T-helper 2 cell treated with Interferon-gamma antibody and Interleukin-4, amounts not matched to agents 5 μg/mL and 100 μg/mL, for 36 hours (primary cell): ENCODE data around the gene ZDHHC22.

Source experiments
- DNase-seq: peaks from one replicate; pipeline ENCODE4 v3.0.0; 2021; ENCODE audit warnings: low spot score
- H3K27ac Mint-ChIP-seq: one replicate; pipeline ENCODE4 v1.8.0; 2021; ENCODE audit warnings: mild to moderate bottlenecking, mixed read lengths
- H3K27me3 Mint-ChIP-seq: one replicate; pipeline ENCODE4 v1.8.0; 2021; ENCODE audit warnings: low read depth, mixed read lengths
- H3K36me3 Mint-ChIP-seq: one replicate; pipeline ENCODE4 v1.8.0; 2021; ENCODE audit warnings: low read depth, mixed read lengths
- H3K4me1 Mint-ChIP-seq: one replicate; pipeline ENCODE4 v1.8.0; 2021; ENCODE audit warnings: low read depth, mixed read lengths
- H3K4me3 Mint-ChIP-seq: one replicate; pipeline ENCODE4 v1.8.0; 2022; ENCODE audit warnings: mild to moderate bottlenecking, moderate library complexity, mixed read lengths
- H3K9me3 Mint-ChIP-seq: one replicate; pipeline ENCODE4 v1.8.0; 2021; ENCODE audit warnings: mixed read lengths

ZDHHC22 gene

GRCh38 chr14:77141214-77142004 is at the start of gene ZDHHC22:
Gene ZDHHC22, minus strand, starts transcription at chr14:77141791. Its CDS starts 2,053 bp downstream, at chr14:77139738.
- Mint-ChIP-seq H3K27ac (no peak within 1 kb of the TSS), H3K4me3 (no peak within 1 kb of the TSS), H3K36me3 (no peaks in the 10 kb centered on the region), H3K4me1 (peaks cover 7% of the 10 kb centered on the region), H3K27me3 (peaks cover 74% of the 10 kb centered on the region), H3K9me3 (no peaks in the 10 kb centered on the region)
- DNase-seq, result no peak

GRCh38 chr14:77190977-77191376 is 49.4 kb upstream of the ZDHHC22 start:
- no peaks in the 10 kb centered on the region for H3K9me3 Mint-ChIP-seq
- H3K4me1 Mint-ChIP-seq, result no peaks in the 10 kb centered on the region
- H3K27ac Mint-ChIP-seq, result no peak overlapping the region

GRCh38 chr14:77189479-77189878 is 47.9 kb upstream of the ZDHHC22 start:
- no peaks in the 10 kb centered on the region for H3K4me1 Mint-ChIP-seq
- no peaks in the 10 kb centered on the region for H3K36me3 Mint-ChIP-seq
- H3K27me3 Mint-ChIP-seq, result peaks cover 11% of the 10 kb centered on the region
- no peaks in the 10 kb centered on the region for H3K9me3 Mint-ChIP-seq
- no peak overlapping the region for H3K4me3 Mint-ChIP-seq
- no peak overlapping the region for H3K27ac Mint-ChIP-seq
- no peak for DNase-seq

More at GRCh38 chr14:77190977-77191376, 49.4 kb upstream of the ZDHHC22 start:
- Mint-ChIP-seq H3K27me3 (peaks cover 11% of the 10 kb centered on the region), H3K36me3 (no peaks in the 10 kb centered on the region), H3K4me3 (no peak overlapping the region)
- DNase-seq, result no peak

GRCh38 chr14:77187649-77188012 is 46.0 kb upstream of the ZDHHC22 start:
- Mint-ChIP-seq H3K27me3 (peaks cover 15% of the 10 kb centered on the region), H3K36me3 (no peaks in the 10 kb centered on the region), H3K4me1 (no peaks in the 10 kb centered on the region), H3K27ac (no peak overlapping the region), H3K9me3 (no peaks in the 10 kb centered on the region), H3K4me3 (no peak overlapping the region)
- DNase-seq, result no peak

- Mint-ChIP-seq H3K36me3 (no peaks in the 10 kb centered on the region), H3K27ac (no peak overlapping the region), H3K27me3 (peaks cover 15% of the 10 kb centered on the region), H3K9me3 (no peaks in the 10 kb centered on the region), H3K4me1 (no peaks in the 10 kb centered on the region), H3K4me3 (no peak overlapping the region)
- DNase-seq, result no peak
Observed at GRCh38 chr14:77186911-77187648, 45.5 kb upstream of the ZDHHC22 start.

GRCh38 chr14:77185093-77185465 is 43.5 kb upstream of the ZDHHC22 start:
- no peak overlapping the region for H3K4me3 Mint-ChIP-seq
- peaks cover 22% of the 10 kb centered on the region for H3K27me3 Mint-ChIP-seq
- H3K36me3 Mint-ChIP-seq, result no peaks in the 10 kb centered on the region
- H3K27ac Mint-ChIP-seq, result no peak overlapping the region
- H3K9me3 Mint-ChIP-seq, result no peaks in the 10 kb centered on the region
- H3K4me1 Mint-ChIP-seq, result peaks cover 4% of the 10 kb centered on the region
- no peak for DNase-seq

GRCh38 chr14:77184396-77185092 is 43.0 kb upstream of the ZDHHC22 start:
- H3K27ac Mint-ChIP-seq, result no peak overlapping the region
- no peak for DNase-seq
- H3K4me1 Mint-ChIP-seq, result peaks cover 4% of the 10 kb centered on the region
- H3K27me3 Mint-ChIP-seq, result peaks cover 22% of the 10 kb centered on the region
- no peaks in the 10 kb centered on the region for H3K36me3 Mint-ChIP-seq
- peak overlapping the region; percentile 29 for H3K4me3 Mint-ChIP-seq
- H3K9me3 Mint-ChIP-seq, result no peaks in the 10 kb centered on the region

GRCh38 chr14:77183896-77184295 is 42.3 kb upstream of the ZDHHC22 start:
- Mint-ChIP-seq H3K36me3 (no peaks in the 10 kb centered on the region), H3K27me3 (peaks cover 18% of the 10 kb centered on the region), H3K4me3 (no peak overlapping the region)

GRCh38 chr14:77181603-77182437 is 40.2 kb upstream of the ZDHHC22 start, which contains the start of gene TMEM63C:
Gene TMEM63C, plus strand, starts transcription at chr14:77181798. Its CDS starts 37,016 bp downstream, at chr14:77218814.
- peak; percentile 41 for DNase-seq
- peaks cover 4% of the 10 kb centered on the region for H3K4me1 Mint-ChIP-seq
- no peak within 1 kb of the TSS for H3K27ac Mint-ChIP-seq
- H3K36me3 Mint-ChIP-seq, result no peaks in the 10 kb centered on the region
- H3K27me3 Mint-ChIP-seq, result peaks cover 18% of the 10 kb centered on the region
- no peaks in the 10 kb centered on the region for H3K9me3 Mint-ChIP-seq
- H3K4me3 Mint-ChIP-seq, result peak within 1 kb of the TSS; percentile 58

More at GRCh38 chr14:77183896-77184295, 42.3 kb upstream of the ZDHHC22 start:
- Mint-ChIP-seq H3K9me3 (no peaks in the 10 kb centered on the region), H3K27ac (no peak overlapping the region), H3K4me1 (peaks cover 4% of the 10 kb centered on the region)
- DNase-seq, result no peak

- no peak overlapping the region for H3K27ac Mint-ChIP-seq
- no peak for DNase-seq
- peak overlapping the region; percentile 58 for H3K4me3 Mint-ChIP-seq
- H3K36me3 Mint-ChIP-seq, result no peaks in the 10 kb centered on the region
- no peaks in the 10 kb centered on the region for H3K9me3 Mint-ChIP-seq
- H3K4me1 Mint-ChIP-seq, result peaks cover 4% of the 10 kb centered on the region
- H3K27me3 Mint-ChIP-seq, result peaks cover 21% of the 10 kb centered on the region
Observed at GRCh38 chr14:77180726-77181602, 39.4 kb upstream of the ZDHHC22 start.

GRCh38 chr14:77178656-77179055 is 37.1 kb upstream of the ZDHHC22 start:
- Mint-ChIP-seq H3K4me1 (peaks cover 4% of the 10 kb centered on the region), H3K36me3 (no peaks in the 10 kb centered on the region), H3K27me3 (peaks cover 21% of the 10 kb centered on the region), H3K27ac (peak overlapping the region; percentile 8), H3K4me3 (no peak overlapping the region), H3K9me3 (no peaks in the 10 kb centered on the region)
- DNase-seq, result no peak

- no peaks in the 10 kb centered on the region for H3K9me3 Mint-ChIP-seq
Observed at GRCh38 chr14:77177702-77178101, 36.1 kb upstream of the ZDHHC22 start.

More at GRCh38 chr14:77177702-77178101, 36.1 kb upstream of the ZDHHC22 start:
- Mint-ChIP-seq H3K27me3 (peaks cover 21% of the 10 kb centered on the region), H3K4me3 (no peak overlapping the region), H3K36me3 (no peaks in the 10 kb centered on the region), H3K4me1 (peaks cover 4% of the 10 kb centered on the region), H3K27ac (no peak overlapping the region)
- DNase-seq, result no peak
